Measurements from ENCODE around the gene CACHD1.
A peak's percentile ranks its signal among the peaks of the same experiment; 100 is the strongest.

The CACHD1 gene

DNA sequence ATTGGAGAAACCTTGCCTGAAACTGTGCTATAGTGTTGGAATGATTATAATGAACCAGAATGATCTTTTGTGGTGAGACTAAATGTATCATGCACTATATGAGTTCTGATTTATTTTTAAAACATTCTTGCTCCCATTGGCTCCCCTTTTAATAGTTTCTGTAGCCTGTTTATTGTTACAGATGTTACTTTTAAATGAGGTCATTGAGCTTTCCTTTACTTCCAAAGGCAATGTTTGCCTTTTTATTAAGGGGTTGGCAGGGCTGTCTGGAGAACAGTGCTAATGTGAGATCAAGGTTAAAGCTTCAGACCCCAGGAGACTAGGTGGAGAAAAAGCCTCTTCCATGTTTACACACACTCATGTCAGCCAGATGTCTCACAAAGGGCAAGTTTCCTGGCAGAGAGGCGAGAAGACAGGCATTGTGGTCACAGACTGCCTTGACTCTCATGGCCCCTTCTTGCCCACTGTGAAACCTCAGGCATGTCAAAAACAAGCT is 154.3 kb downstream of the CACHD1 start:
- H3K4me1 ChIP-seq (ENCODE audit: control insufficient read depth, insufficient read depth, low read length): peaks cover 15% of the 10 kb centered on the region; the same call in 1 of the 2 replicates
- H3K27me3 ChIP-seq (ENCODE audit: control insufficient read depth, insufficient read depth, low read length): no peaks in the 10 kb centered on the region
- H3K4me3 ChIP-seq (ENCODE audit: low read depth, low read length): no peak overlapping the region
- H3K36me3 ChIP-seq (ENCODE audit: control insufficient read depth, insufficient read depth, low read length): peaks cover 16% of the 10 kb centered on the region
- no peaks in the 10 kb centered on the region for H3K9me3 ChIP-seq (ENCODE audit: control insufficient read depth, insufficient read depth, low read length)
- no peak overlapping the region for H3K27ac ChIP-seq (ENCODE audit: low read depth, low read length)
- H3K9ac ChIP-seq (ENCODE audit: low read depth, low read length): no peak overlapping the region

DNA sequence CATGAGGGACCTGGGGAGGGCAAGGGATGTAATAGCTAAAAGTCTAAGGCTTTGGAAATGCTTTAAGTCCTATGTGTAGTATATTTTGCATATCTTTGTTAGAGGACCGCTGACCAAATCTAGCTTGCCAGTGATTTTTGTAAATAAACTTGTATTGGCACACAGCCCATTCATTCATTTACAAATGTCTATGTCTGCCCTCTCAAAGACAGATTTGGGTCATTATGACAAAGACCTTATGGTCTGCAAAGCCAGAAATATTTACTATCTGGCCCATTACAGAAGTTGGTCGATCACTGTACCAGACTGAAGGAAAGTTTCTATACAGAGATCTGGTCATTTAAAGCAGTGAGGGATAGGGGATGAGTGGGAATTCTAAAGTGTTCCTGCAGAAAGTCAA is 154.9 kb downstream of the CACHD1 start:
- H3K36me3 ChIP-seq (ENCODE audit: control insufficient read depth, insufficient read depth, low read length): peaks cover 22% of the 10 kb centered on the region
- H3K27me3 ChIP-seq (ENCODE audit: control insufficient read depth, insufficient read depth, low read length): no peaks in the 10 kb centered on the region
- H3K9ac ChIP-seq (ENCODE audit: low read depth, low read length): no peak overlapping the region
- H3K4me3 ChIP-seq (ENCODE audit: low read depth, low read length): no peak overlapping the region
- no peaks in the 10 kb centered on the region for H3K9me3 ChIP-seq (ENCODE audit: control insufficient read depth, insufficient read depth, low read length)
- H3K27ac ChIP-seq (ENCODE audit: low read depth, low read length): no peak overlapping the region
- H3K4me1 ChIP-seq (ENCODE audit: control insufficient read depth, insufficient read depth, low read length): peaks cover 15% of the 10 kb centered on the region; the same call in 1 of the 2 replicates

GRCh38 chr1:64630611-64631010 is 160.7 kb downstream of the CACHD1 start:
- Histone ChIP-seq H3K36me3 (ENCODE audit: control insufficient read depth, insufficient read depth, low read length) (peaks cover 65% of the 10 kb centered on the region), H3K9ac (ENCODE audit: low read depth, low read length) (no peak overlapping the region), H3K4me3 (ENCODE audit: low read depth, low read length) (no peak overlapping the region), H3K27me3 (ENCODE audit: control insufficient read depth, insufficient read depth, low read length) (no peaks in the 10 kb centered on the region), H3K4me1 (ENCODE audit: control insufficient read depth, insufficient read depth, low read length) (no peaks in the 10 kb centered on the region), H3K27ac (ENCODE audit: low read depth, low read length) (no peak overlapping the region), H3K9me3 (ENCODE audit: control insufficient read depth, insufficient read depth, low read length) (no peaks in the 10 kb centered on the region)

DNA sequence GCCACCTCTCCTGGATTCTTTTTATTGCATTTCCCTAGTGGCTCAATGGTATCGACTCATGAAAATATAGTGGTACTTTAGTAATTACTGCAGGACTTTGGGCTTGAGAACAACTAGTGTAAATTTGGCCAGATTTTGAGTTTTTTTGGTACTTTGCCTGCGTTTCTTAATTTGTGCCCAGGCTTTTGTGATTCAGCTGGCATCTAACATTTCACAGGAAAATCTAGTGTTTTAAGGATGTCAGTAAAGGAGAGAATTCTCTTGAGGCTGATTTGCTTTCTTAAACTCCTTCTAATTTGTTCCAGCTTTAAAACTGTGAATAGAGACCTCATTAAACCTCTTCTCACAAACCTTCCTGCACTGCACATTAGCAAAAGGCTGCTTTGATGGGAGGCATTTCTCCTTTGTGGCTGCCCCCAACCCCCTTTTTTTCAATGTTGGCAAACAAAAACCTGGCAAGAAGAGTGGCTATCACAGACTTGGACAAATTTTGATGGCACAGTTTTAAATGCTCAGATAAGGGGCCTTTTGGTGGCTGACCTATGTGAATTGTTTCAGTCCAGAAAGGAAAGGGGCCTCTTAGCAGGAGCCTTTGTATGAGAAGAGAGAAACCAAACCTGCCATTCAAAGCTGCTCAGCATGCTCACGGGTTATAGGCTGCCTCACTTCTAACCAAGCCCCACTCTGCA is 161.6 kb downstream of the CACHD1 start:
- Histone ChIP-seq H3K9ac (ENCODE audit: low read depth, low read length) (no peak overlapping the region), H3K36me3 (ENCODE audit: control insufficient read depth, insufficient read depth, low read length) (peaks cover 71% of the 10 kb centered on the region), H3K4me1 (ENCODE audit: control insufficient read depth, insufficient read depth, low read length) (no peaks in the 10 kb centered on the region), H3K4me3 (ENCODE audit: low read depth, low read length) (no peak overlapping the region), H3K9me3 (ENCODE audit: control insufficient read depth, insufficient read depth, low read length) (no peaks in the 10 kb centered on the region), H3K27me3 (ENCODE audit: control insufficient read depth, insufficient read depth, low read length) (no peaks in the 10 kb centered on the region), H3K27ac (ENCODE audit: low read depth, low read length) (peak overlapping the region; percentile 30)

- peaks cover 85% of the 10 kb centered on the region for H3K36me3 ChIP-seq (ENCODE audit: control insufficient read depth, insufficient read depth, low read length)
- no peaks in the 10 kb centered on the region for H3K4me1 ChIP-seq (ENCODE audit: control insufficient read depth, insufficient read depth, low read length)
- H3K9ac ChIP-seq (ENCODE audit: low read depth, low read length): no peak overlapping the region
- no peaks in the 10 kb centered on the region for H3K27me3 ChIP-seq (ENCODE audit: control insufficient read depth, insufficient read depth, low read length)
- H3K9me3 ChIP-seq (ENCODE audit: control insufficient read depth, insufficient read depth, low read length): no peaks in the 10 kb centered on the region
- no peak overlapping the region for H3K27ac ChIP-seq (ENCODE audit: low read depth, low read length)
- H3K4me3 ChIP-seq (ENCODE audit: low read depth, low read length): no peak overlapping the region
These were observed 163.0 kb downstream of the CACHD1 start for GRCh38 chr1:64632936-64633335.

GRCh38 chr1:64645735-64646134 is 175.8 kb downstream of the CACHD1 start:
- no peak overlapping the region for H3K4me3 ChIP-seq (ENCODE audit: low read depth, low read length)
- no peak overlapping the region for H3K27ac ChIP-seq (ENCODE audit: low read depth, low read length)
- no peaks in the 10 kb centered on the region for H3K27me3 ChIP-seq (ENCODE audit: control insufficient read depth, insufficient read depth, low read length)

DNA sequence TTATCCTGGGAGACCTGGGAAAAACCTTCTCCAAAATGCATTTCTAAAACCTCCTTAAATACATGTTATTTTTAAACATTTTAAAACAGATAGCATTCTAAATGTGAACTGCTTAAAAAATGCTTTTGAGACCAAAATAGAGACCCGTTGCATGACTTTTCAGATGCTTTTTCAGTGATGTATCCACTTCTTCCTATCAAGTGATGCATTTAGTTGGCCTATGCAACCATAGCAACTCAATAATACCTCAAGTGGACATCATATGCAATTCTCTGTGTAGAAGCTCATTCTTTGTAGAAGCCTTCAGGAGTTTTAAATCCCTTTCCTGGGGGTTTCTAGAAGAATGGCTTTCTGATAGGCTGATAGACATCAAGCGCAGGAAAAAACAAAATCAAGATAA is 180.5 kb downstream of the CACHD1 start:
- no peaks in the 10 kb centered on the region for H3K9me3 ChIP-seq (ENCODE audit: control insufficient read depth, insufficient read depth, low read length)
- H3K4me1 ChIP-seq (ENCODE audit: control insufficient read depth, insufficient read depth, low read length): peaks cover 8% of the 10 kb centered on the region
- H3K4me3 ChIP-seq (ENCODE audit: low read depth, low read length): no peak overlapping the region
- no peak overlapping the region for H3K9ac ChIP-seq (ENCODE audit: low read depth, low read length)
- peaks cover 96% of the 10 kb centered on the region for H3K36me3 ChIP-seq (ENCODE audit: control insufficient read depth, insufficient read depth, low read length)
- no peaks in the 10 kb centered on the region for H3K27me3 ChIP-seq (ENCODE audit: control insufficient read depth, insufficient read depth, low read length)
- H3K27ac ChIP-seq (ENCODE audit: low read depth, low read length): no peak overlapping the region

More at GRCh38 chr1:64645735-64646134, 175.8 kb downstream of the CACHD1 start:
- Histone ChIP-seq H3K9me3 (ENCODE audit: control insufficient read depth, insufficient read depth, low read length) (no peaks in the 10 kb centered on the region), H3K36me3 (ENCODE audit: control insufficient read depth, insufficient read depth, low read length) (peaks cover 91% of the 10 kb centered on the region), H3K4me1 (ENCODE audit: control insufficient read depth, insufficient read depth, low read length) (peaks cover 16% of the 10 kb centered on the region), H3K9ac (ENCODE audit: low read depth, low read length) (no peak overlapping the region)

DNA sequence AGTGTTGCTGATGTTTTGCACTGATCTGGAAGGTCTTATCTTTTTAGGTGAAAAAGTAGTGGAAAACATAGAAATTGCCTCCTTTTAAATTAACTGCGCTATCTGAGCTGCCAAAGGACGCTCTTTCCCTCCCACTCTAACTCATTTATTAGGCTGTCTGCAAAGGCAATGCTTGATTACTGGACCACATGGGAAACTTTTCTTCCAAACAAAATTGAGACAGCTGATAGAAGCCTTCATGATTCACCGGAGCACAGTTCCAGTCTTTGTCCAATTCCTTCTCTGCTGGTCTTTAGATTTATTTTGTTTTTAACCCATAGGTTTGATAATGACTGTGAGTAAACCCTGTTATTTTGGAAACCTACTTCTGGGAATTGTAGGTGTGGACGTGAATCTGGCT is 181.9 kb downstream of the CACHD1 start:
- no peaks in the 10 kb centered on the region for H3K9me3 ChIP-seq (ENCODE audit: control insufficient read depth, insufficient read depth, low read length)
- no peak overlapping the region for H3K4me3 ChIP-seq (ENCODE audit: low read depth, low read length)

DNA sequence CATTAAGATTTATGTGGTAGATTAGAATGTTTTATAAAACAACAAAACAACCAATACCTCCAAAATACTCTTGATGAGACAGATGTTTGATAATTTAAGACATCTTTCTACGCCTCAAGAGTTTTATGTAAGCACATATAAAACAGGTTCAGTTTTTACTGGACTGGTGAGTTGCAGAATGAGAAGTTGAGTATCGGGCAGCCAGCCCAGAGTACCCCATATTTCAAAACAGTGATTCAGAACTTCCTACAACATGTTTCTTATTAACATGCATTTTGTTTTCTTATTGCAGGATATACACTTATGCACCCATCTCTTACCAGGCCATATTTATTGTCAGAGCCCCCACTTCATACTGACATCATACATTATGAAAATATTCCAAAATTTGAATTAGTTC is 183.5 kb downstream of the CACHD1 start:
- no peaks in the 10 kb centered on the region for H3K9me3 ChIP-seq (ENCODE audit: control insufficient read depth, insufficient read depth, low read length)
- H3K9ac ChIP-seq (ENCODE audit: low read depth, low read length): no peak overlapping the region
- H3K4me3 ChIP-seq (ENCODE audit: low read depth, low read length): no peak overlapping the region
- H3K27me3 ChIP-seq (ENCODE audit: control insufficient read depth, insufficient read depth, low read length): no peaks in the 10 kb centered on the region
- H3K36me3 ChIP-seq (ENCODE audit: control insufficient read depth, insufficient read depth, low read length): peaks cover 100% of the 10 kb centered on the region
- peaks cover 8% of the 10 kb centered on the region for H3K4me1 ChIP-seq (ENCODE audit: control insufficient read depth, insufficient read depth, low read length)
- no peak overlapping the region for H3K27ac ChIP-seq (ENCODE audit: low read depth, low read length)

More for the DNA sequence above, 181.9 kb downstream of the CACHD1 start:
- no peak overlapping the region for H3K9ac ChIP-seq (ENCODE audit: low read depth, low read length)
- H3K27me3 ChIP-seq (ENCODE audit: control insufficient read depth, insufficient read depth, low read length): no peaks in the 10 kb centered on the region
- H3K36me3 ChIP-seq (ENCODE audit: control insufficient read depth, insufficient read depth, low read length): peaks cover 100% of the 10 kb centered on the region
- H3K27ac ChIP-seq (ENCODE audit: low read depth, low read length): no peak overlapping the region
- peaks cover 8% of the 10 kb centered on the region for H3K4me1 ChIP-seq (ENCODE audit: control insufficient read depth, insufficient read depth, low read length)

DNA sequence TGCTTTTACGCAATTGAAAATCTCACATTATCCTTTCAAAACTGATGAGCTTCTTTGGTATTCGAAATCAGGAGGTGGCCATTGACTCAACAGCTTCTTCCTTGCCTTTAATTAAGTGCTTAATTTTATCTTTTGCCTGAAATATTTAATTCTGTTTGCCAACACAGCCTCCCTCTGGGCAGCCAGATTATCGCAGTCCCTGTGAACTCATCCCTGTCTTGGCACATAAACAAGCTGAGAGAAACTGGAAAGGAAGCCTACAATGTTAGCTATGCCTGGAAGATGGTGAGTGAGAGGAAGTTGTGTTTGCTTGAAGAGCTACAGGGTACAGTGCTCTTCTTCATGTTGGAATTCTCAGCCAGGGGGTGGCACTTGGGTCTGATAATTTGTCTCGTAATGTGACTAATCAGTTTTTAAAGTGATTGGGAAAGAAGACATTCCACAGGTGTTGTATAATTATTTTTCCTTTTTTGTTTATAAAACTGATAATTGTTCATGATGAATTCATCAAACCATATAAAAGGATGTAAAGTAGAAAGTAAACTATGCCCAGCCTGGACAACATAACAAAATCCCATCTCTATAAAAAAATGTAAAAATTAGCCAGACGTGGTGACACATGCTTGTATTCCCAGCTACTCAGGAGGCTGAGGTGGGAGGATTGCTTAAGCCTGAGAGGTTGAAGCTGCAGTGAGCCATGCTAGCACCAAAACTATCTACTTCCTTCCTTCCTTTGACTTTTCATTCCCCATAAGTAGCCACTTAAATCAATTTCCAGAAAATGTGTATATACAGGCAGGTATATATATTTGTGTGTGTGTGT is 184.8 kb downstream of the CACHD1 start:
- peaks cover 100% of the 10 kb centered on the region for H3K36me3 ChIP-seq (ENCODE audit: control insufficient read depth, insufficient read depth, low read length)
- no peaks in the 10 kb centered on the region for H3K27me3 ChIP-seq (ENCODE audit: control insufficient read depth, insufficient read depth, low read length)
- no peak overlapping the region for H3K4me3 ChIP-seq (ENCODE audit: low read depth, low read length)
- no peak overlapping the region for H3K27ac ChIP-seq (ENCODE audit: low read depth, low read length)
- no peaks in the 10 kb centered on the region for H3K9me3 ChIP-seq (ENCODE audit: control insufficient read depth, insufficient read depth, low read length)
- peaks cover 8% of the 10 kb centered on the region for H3K4me1 ChIP-seq (ENCODE audit: control insufficient read depth, insufficient read depth, low read length)
- H3K9ac ChIP-seq (ENCODE audit: low read depth, low read length): no peak overlapping the region

DNA sequence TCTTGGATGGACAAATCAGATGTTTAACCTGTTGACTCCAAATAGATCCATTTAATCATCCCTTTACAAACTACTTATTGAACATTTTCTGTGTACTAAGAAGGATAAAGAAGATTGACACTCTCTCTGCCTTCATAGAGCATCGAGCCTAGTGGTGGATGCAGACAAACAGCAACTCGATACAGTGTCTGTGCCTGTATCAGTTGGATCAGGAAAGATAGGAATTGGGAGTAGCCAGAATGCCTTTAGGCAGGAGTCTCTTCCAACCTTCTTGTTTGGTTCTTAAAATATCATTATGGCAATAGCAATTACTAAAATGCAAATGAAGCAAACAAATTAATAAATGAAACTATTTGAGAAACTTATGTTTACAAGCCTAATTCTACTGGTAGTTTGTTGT is 185.9 kb downstream of the CACHD1 start:
- Histone ChIP-seq H3K27me3 (ENCODE audit: control insufficient read depth, insufficient read depth, low read length) (no peaks in the 10 kb centered on the region), H3K36me3 (ENCODE audit: control insufficient read depth, insufficient read depth, low read length) (peaks cover 100% of the 10 kb centered on the region), H3K9me3 (ENCODE audit: control insufficient read depth, insufficient read depth, low read length) (no peaks in the 10 kb centered on the region), H3K27ac (ENCODE audit: low read depth, low read length) (no peak overlapping the region), H3K4me1 (ENCODE audit: control insufficient read depth, insufficient read depth, low read length) (peaks cover 8% of the 10 kb centered on the region), H3K9ac (ENCODE audit: low read depth, low read length) (no peak overlapping the region), H3K4me3 (ENCODE audit: low read depth, low read length) (no peak overlapping the region)

Measured in HUES48 (cell line).